ENCODE data around the gene TFF1.

GRCh38 chr21:42336054-42336453 is 30.3 kb downstream of the TFF1 start:
- TF ChIP-seq POLR2AphosphoS5 (IDR thresholded peaks at IDR 0.05; ENCODE audit: borderline replicate concordance, low read depth, low read length): no peak
- TF ChIP-seq EZH2 (IDR thresholded peaks at IDR 0.05): no peak
